ENCODE results near the gene MYO7B. TPM values are rescaled to one million over a fixed set of nuclear protein-coding genes. Genes with fewer than 3 reads are reported as not detected.

The MYO7B gene
- polyA plus RNA-seq, 1 of the 3 experiments (the other 2 are of a cell fraction), result 0.08 TPM

DNA sequence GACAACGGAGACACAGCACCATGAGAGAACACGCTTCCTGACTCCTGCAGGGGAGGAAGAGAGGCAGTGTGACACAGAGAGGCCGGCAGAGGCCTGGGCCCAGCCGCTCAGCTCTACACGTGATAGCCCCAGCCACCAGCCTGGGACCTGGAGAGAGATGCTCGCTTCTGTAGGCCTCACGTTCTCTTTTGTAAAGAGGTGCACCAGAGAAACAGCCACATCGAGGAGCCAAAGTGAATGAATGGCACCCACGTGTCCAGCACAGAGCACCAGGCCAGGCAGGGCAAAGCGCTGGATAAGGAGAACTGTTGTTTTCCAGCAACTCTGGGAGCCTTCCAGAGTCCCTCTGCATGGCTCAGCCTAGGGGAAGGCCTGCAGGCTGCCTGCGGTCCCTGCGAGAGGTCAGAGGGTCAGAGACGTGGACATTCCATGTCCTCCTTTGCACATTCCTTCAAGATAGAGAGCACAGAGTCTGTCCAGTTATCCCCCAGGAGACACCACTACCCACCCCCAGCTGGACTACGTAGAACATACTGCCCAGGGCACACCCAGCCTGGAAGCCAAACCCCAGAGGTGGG lies 125.7 kb downstream of the MYO7B start:
- Histone ChIP-seq H3K4me2 (no peak overlapping the region), H3K36me3 (replicated peaks in 1 of 2; ENCODE audit: control insufficient read depth in 1 of 2, insufficient read depth in 2 of 2, low read length in 1 of 2) (no peaks in the 10 kb centered on the region), H3K9me2 (no peaks in the 10 kb centered on the region), H3K9me3 (no peaks in the 10 kb centered on the region), H3K27me3 (ENCODE audit: insufficient read depth) (no peaks in the 10 kb centered on the region), H3K79me2 (ENCODE audit: insufficient read depth) (no peaks in the 10 kb centered on the region), H3K4me3 (ENCODE audit: low read depth in 2 of 2, low read length in 1 of 2) (no peak overlapping the region), H3K4me1 (ENCODE audit: control insufficient read depth in 1 of 2, insufficient read depth in 2 of 2, low read depth in 1 of 2, low read length in 1 of 2) (peaks cover 0 to 21% of the 10 kb centered on the region in 2 experiments; a peak in 1 of 4 replicates), H4K20me1 (ENCODE audit: insufficient read depth) (no peaks in the 10 kb centered on the region), H2AFZ (ENCODE audit: low read depth) (no peak overlapping the region), H3K27ac (ENCODE audit: low read depth in 2 of 2, low read length in 1 of 2) (no peak overlapping the region), H3F3A (replicated peaks; ENCODE audit: insufficient read depth) (no peaks in the 10 kb centered on the region), H3K9ac (no peak overlapping the region)
- no peak for DNase-seq
- ChIA-PET POLR2A (no interaction called here), CTCF (interaction anchor here (1.9 kb wide), 1 partner anchor 11 kb away, joined by 11 read pairs; no protein-coding TSS in a partner anchor)
- WGBS (ENCODE audit: low lambda C conversion rate), result 95% methylated on average over 7 of the region's 14 CpGs
- TF ChIP-seq RFX5 (IDR thresholded peaks at IDR 0.05; ENCODE audit: low read length) (no peak), NFIC (IDR thresholded peaks at IDR 0.05; ENCODE audit: borderline replicate concordance) (no peak), YY1 (IDR thresholded peaks at IDR 0.05; ENCODE audit: low read depth) (no peak), GATA2 (CRISPR knock-in tag; IDR thresholded peaks at IDR 0.05) (no peak), RCOR1 (IDR thresholded peaks at IDR 0.05; ENCODE audit: low read length) (no peak), POLR2AphosphoS5 (IDR thresholded peaks at IDR 0.05; ENCODE audit: low read depth, low read length) (no peak), CHD2 (IDR thresholded peaks at IDR 0.05; ENCODE audit: low read length, partially characterized antibody) (no peak), TCF12 (IDR thresholded peaks at IDR 0.05) (no peak), FOSL2 (IDR thresholded peaks at IDR 0.05; ENCODE audit: borderline replicate concordance, low read depth) (no peak), GABPA (IDR thresholded peaks at IDR 0.05; ENCODE audit: low read depth) (no peak), FOXJ3 (CRISPR knock-in tag; IDR thresholded peaks at IDR 0.05) (no peak), SMC3 (IDR thresholded peaks at IDR 0.05; ENCODE audit: low read depth, low read length) (no peak)
- TF ChIP-seq, protein P1, sequence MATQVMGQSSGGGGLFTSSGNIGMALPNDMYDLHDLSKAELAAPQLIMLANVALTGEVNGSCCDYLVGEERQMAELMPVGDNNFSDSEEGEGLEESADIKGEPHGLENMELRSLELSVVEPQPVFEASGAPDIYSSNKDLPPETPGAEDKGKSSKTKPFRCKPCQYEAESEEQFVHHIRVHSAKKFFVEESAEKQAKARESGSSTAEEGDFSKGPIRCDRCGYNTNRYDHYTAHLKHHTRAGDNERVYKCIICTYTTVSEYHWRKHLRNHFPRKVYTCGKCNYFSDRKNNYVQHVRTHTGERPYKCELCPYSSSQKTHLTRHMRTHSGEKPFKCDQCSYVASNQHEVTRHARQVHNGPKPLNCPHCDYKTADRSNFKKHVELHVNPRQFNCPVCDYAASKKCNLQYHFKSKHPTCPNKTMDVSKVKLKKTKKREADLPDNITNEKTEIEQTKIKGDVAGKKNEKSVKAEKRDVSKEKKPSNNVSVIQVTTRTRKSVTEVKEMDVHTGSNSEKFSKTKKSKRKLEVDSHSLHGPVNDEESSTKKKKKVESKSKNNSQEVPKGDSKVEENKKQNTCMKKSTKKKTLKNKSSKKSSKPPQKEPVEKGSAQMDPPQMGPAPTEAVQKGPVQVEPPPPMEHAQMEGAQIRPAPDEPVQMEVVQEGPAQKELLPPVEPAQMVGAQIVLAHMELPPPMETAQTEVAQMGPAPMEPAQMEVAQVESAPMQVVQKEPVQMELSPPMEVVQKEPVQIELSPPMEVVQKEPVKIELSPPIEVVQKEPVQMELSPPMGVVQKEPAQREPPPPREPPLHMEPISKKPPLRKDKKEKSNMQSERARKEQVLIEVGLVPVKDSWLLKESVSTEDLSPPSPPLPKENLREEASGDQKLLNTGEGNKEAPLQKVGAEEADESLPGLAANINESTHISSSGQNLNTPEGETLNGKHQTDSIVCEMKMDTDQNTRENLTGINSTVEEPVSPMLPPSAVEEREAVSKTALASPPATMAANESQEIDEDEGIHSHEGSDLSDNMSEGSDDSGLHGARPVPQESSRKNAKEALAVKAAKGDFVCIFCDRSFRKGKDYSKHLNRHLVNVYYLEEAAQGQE (IDR thresholded peaks at IDR 0.05; ENCODE audit: low read depth, low read length), result no peak
- TF ChIP-seq, protein P2, sequence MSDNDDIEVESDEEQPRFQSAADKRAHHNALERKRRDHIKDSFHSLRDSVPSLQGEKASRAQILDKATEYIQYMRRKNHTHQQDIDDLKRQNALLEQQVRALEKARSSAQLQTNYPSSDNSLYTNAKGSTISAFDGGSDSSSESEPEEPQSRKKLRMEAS (IDR thresholded peaks at IDR 0.05; ENCODE audit: low read depth), result no peak
- TF ChIP-seq, protein P3, sequence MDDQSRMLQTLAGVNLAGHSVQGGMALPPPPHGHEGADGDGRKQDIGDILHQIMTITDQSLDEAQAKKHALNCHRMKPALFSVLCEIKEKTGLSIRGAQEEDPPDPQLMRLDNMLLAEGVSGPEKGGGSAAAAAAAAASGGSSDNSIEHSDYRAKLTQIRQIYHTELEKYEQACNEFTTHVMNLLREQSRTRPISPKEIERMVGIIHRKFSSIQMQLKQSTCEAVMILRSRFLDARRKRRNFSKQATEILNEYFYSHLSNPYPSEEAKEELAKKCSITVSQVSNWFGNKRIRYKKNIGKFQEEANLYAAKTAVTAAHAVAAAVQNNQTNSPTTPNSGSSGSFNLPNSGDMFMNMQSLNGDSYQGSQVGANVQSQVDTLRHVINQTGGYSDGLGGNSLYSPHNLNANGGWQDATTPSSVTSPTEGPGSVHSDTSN (IDR thresholded peaks at IDR 0.05), result no peak
- TF ChIP-seq, protein P4, sequence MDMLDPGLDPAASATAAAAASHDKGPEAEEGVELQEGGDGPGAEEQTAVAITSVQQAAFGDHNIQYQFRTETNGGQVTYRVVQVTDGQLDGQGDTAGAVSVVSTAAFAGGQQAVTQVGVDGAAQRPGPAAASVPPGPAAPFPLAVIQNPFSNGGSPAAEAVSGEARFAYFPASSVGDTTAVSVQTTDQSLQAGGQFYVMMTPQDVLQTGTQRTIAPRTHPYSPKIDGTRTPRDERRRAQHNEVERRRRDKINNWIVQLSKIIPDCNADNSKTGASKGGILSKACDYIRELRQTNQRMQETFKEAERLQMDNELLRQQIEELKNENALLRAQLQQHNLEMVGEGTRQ (IDR thresholded peaks at IDR 0.05; ENCODE audit: borderline replicate concordance, low read depth, low read length), result no peak
- TF ChIP-seq, protein P5, sequence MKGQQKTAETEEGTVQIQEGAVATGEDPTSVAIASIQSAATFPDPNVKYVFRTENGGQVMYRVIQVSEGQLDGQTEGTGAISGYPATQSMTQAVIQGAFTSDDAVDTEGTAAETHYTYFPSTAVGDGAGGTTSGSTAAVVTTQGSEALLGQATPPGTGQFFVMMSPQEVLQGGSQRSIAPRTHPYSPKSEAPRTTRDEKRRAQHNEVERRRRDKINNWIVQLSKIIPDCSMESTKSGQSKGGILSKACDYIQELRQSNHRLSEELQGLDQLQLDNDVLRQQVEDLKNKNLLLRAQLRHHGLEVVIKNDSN (IDR thresholded peaks at IDR 0.05; ENCODE audit: borderline replicate concordance, low read depth), result no peak
- TF ChIP-seq, protein P6, sequence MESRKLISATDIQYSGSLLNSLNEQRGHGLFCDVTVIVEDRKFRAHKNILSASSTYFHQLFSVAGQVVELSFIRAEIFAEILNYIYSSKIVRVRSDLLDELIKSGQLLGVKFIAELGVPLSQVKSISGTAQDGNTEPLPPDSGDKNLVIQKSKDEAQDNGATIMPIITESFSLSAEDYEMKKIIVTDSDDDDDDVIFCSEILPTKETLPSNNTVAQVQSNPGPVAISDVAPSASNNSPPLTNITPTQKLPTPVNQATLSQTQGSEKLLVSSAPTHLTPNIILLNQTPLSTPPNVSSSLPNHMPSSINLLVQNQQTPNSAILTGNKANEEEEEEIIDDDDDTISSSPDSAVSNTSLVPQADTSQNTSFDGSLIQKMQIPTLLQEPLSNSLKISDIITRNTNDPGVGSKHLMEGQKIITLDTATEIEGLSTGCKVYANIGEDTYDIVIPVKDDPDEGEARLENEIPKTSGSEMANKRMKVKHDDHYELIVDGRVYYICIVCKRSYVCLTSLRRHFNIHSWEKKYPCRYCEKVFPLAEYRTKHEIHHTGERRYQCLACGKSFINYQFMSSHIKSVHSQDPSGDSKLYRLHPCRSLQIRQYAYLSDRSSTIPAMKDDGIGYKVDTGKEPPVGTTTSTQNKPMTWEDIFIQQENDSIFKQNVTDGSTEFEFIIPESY (IDR thresholded peaks at IDR 0.05; ENCODE audit: borderline replicate concordance, low read depth), result no peak
